Breast epithelium (tissue), 3 donors: Measurements from ENCODE around the gene DUSP22.

Experiments
- CTCF ChIP-seq, 3 donors: fragments of 450-650 bp; IDR thresholded peaks; one replicate each; pipeline ENCODE4 v1.5.1; 2016 to 2017; ENCODE audit warnings: antibody characterized with exemption in 3 of 3, mild to moderate bottlenecking in 3 of 3, moderate library complexity in 3 of 3
- POLR2A ChIP-seq: fragments of 450-650 bp; IDR thresholded peaks from one replicate; pipeline ENCODE4 v1.6.1; 2016; ENCODE audit warnings: antibody characterized with exemption, mild to moderate bottlenecking, moderate library complexity

- TF ChIP-seq POLR2A (no peak), CTCF (IDR thresholded peaks at IDR 0.05) (no peak)
These were observed 96.1 kb downstream of the DUSP22 start for GRCh38 chr6:388202-388903.
